ENCODE results near the gene UNC119B.

GRCh38 chr12:120739031-120739762, 28.9 kb downstream of the UNC119B start:
- no peak for TF ChIP-seq CTCF (IDR thresholded peaks at IDR 0.05 in 2 of 3, conservative IDR thresholded peaks at IDR 0.05 in 1 of 3; ENCODE audit: borderline replicate concordance in 1 of 3, insufficient read depth in 1 of 3, low read depth in 2 of 3, low read length in 2 of 3)
- TF ChIP-seq MAX (IDR thresholded peaks at IDR 0.05), result no peak
- no peak for TF ChIP-seq EZH2phosphoT487 (IDR thresholded peaks at IDR 0.05; ENCODE audit: borderline replicate concordance)
- no peak for TF ChIP-seq REST (IDR thresholded peaks at IDR 0.05; ENCODE audit: low read depth)
- TF ChIP-seq CEBPB (IDR thresholded peaks at IDR 0.05; ENCODE audit: low read depth), result no peak
- TF ChIP-seq POLR2A (IDR thresholded peaks at IDR 0.05; ENCODE audit: borderline replicate concordance, extremely low read depth, insufficient read depth, insufficient read length), result no peak
- no peak for TF ChIP-seq RAD21 (IDR thresholded peaks at IDR 0.05; ENCODE audit: low read depth)
- no peak for TF ChIP-seq ZBTB33 (IDR thresholded peaks at IDR 0.05; ENCODE audit: extremely low read depth, insufficient replicate concordance, low read length)
- no peak for TF ChIP-seq SRF (IDR thresholded peaks at IDR 0.05; ENCODE audit: low read depth)

Measured in HCT116 (cell line).